H1 (cell line): ENCODE results near the gene ATP1A3. TPM values are rescaled to one million over a fixed set of nuclear protein-coding genes. Genes with fewer than 3 reads are reported as not detected.
A peak's percentile ranks its signal among the peaks of the same experiment; 100 is the strongest.

Source experiments
- CTCF ChIA-PET: fragments of 300-600 bp; sonication (Branson Sonifier 250); formaldehyde crosslinking; loops from one replicate; lab custom pipeline; 2021; ENCODE audit not compliant: partially characterized antibody; lab: Charles Lee
- POLR2A ChIA-PET: fragments of 300-600 bp; sonication (Branson Sonifier 250); formaldehyde crosslinking; loops from one replicate; lab custom pipeline; 2021; ENCODE audit warnings: inconsistent platforms; ENCODE audit not compliant: partially characterized antibody; lab: Charles Lee
- DNase-seq, 2 experiments: peaks; one replicate each; pipeline versions ENCODE4 v3.0.0 to v3.0.0-alpha.2; 2010 to 2022; ENCODE audit warnings: low spot score in 2 of 2, low read depth in 1 of 2, mixed read lengths in 1 of 2
- FAIRE-seq: peaks from 2 replicates; lab custom pipeline; 2011; peaks lifted over from hg19 to GRCh38; lab: Jason Lieb, UNC
- H2AFZ ChIP-seq: 2 replicates; pipeline ENCODE4 v1.8.1; 2012; ENCODE audit warnings: low read length, inconsistent platforms
- H2AK5ac ChIP-seq: 2 replicates; pipeline ENCODE4 v1.6.1; 2013; ENCODE audit warnings: low read depth, low read length
- H2BK120ac ChIP-seq: replicated peaks from 2 replicates; pipeline ENCODE3; 2013; ENCODE audit warnings: low read depth, low read length, inconsistent platforms
- H2BK12ac ChIP-seq: 2 replicates; pipeline ENCODE4 v1.6.1; 2013; ENCODE audit warnings: low read depth, low read length
- H2BK15ac ChIP-seq: 2 replicates; pipeline ENCODE4 v1.6.1; 2013; ENCODE audit warnings: low read length
- H2BK20ac ChIP-seq: 2 replicates; pipeline ENCODE4 v1.6.1; 2013; ENCODE audit warnings: low read length
- H2BK5ac ChIP-seq: 2 replicates; pipeline ENCODE4 v1.6.1; 2013; ENCODE audit warnings: low read depth, low read length
- H3K14ac ChIP-seq: 2 replicates; pipeline ENCODE4 v1.6.1; 2013; ENCODE audit warnings: inconsistent platforms; ENCODE audit not compliant: insufficient read length
- H3K18ac ChIP-seq: 2 replicates; pipeline ENCODE4 v1.6.1; 2013; ENCODE audit warnings: low read length; ENCODE audit errors: extremely low read depth
- H3K23ac ChIP-seq: 2 replicates; pipeline ENCODE4 v1.6.1; 2013; ENCODE audit warnings: inconsistent platforms; ENCODE audit not compliant: insufficient read length
- H3K23me2 ChIP-seq: 2 replicates; pipeline ENCODE4 v1.6.1; 2013; ENCODE audit warnings: low read depth, low read length
- H3K27ac ChIP-seq: 2 replicates; pipeline ENCODE4 v1.6.1; 2011; ENCODE audit warnings: low read depth, low read length, inconsistent platforms
- H3K27me3 ChIP-seq, 4 experiments: replicated peaks in 1 of 4; 1 replicate in 1 of 4; 2 replicates in 3 of 4; pipeline versions ENCODE4 v1.6.1 to v1.8.1; 2011 to 2013; ENCODE audit warnings: low read length in 3 of 4, mild to moderate bottlenecking in 3 of 4, inconsistent platforms in 2 of 4, mixed read lengths in 2 of 4, moderate library complexity in 1 of 4; ENCODE audit not compliant: control insufficient read depth in 3 of 4, insufficient read depth in 3 of 4; ENCODE audit errors: extremely low read depth in 1 of 4
- H3K36me3 ChIP-seq, 4 experiments: 2 replicates each; pipeline versions ENCODE4 v1.6.1 to v1.8.1; 2011 to 2013; ENCODE audit warnings: mild to moderate bottlenecking in 4 of 4, low read length in 3 of 4, moderate library complexity in 2 of 4, control low read depth in 1 of 4, inconsistent platforms in 1 of 4; ENCODE audit not compliant: insufficient read depth in 4 of 4, control insufficient read depth in 2 of 4
- H3K4ac ChIP-seq: replicated peaks from 2 replicates; pipeline ENCODE3; 2013; ENCODE audit warnings: low read length, low read depth, mixed read lengths, inconsistent platforms; ENCODE audit not compliant: insufficient read length
- H3K4me1 ChIP-seq, 4 experiments: replicated peaks in 1 of 4; 1 replicate in 1 of 4; 2 replicates in 3 of 4; pipeline versions ENCODE4 v1.6.1 to v1.8.1; 2011 to 2013; ENCODE audit warnings: low read length in 3 of 4, inconsistent platforms in 2 of 4, mixed read lengths in 1 of 4; ENCODE audit not compliant: insufficient read depth in 4 of 4, control insufficient read depth in 3 of 4
- H3K4me2 ChIP-seq, 2 experiments: 2 replicates each; pipeline versions ENCODE4 v1.6.1 to v1.8.1; 2011 to 2013; ENCODE audit warnings: low read depth in 2 of 2, low read length in 2 of 2, control low read depth in 1 of 2, inconsistent platforms in 1 of 2, mild to moderate bottlenecking in 1 of 2; ENCODE audit not compliant: insufficient read depth in 1 of 2
- H3K4me3 ChIP-seq, 4 experiments: fragments of 200-600, 300-600 bp in 1 of 4; sonication (generic), shearing (Covaris generic), sonication (Bioruptor Twin) in 1 of 4; 2 replicates each; pipeline versions ENCODE4 v1.5.1 to v1.8.1; 2011 to 2016; ENCODE audit warnings: low read length in 4 of 4, low read depth in 3 of 4, control low read depth in 2 of 4, inconsistent platforms in 2 of 4, mild to moderate bottlenecking in 2 of 4, mixed read lengths in 1 of 4, moderate library complexity in 1 of 4; ENCODE audit not compliant: insufficient read depth in 2 of 4; ENCODE audit errors: extremely low read depth in 1 of 4
- H3K56ac ChIP-seq: replicated peaks from 2 replicates; pipeline ENCODE3; 2013; ENCODE audit warnings: low read depth, mild to moderate bottlenecking, mixed read lengths, low read length, inconsistent platforms; ENCODE audit not compliant: insufficient read length
- H3K79me1 ChIP-seq: 2 replicates; pipeline ENCODE4 v1.6.1; 2013; ENCODE audit warnings: low read depth, low read length, control low read depth
- H3K79me2 ChIP-seq, 2 experiments: 2 replicates each; pipeline versions ENCODE4 v1.6.1 to v1.8.1; 2012 to 2013; ENCODE audit warnings: low read length in 2 of 2, mild to moderate bottlenecking in 2 of 2, inconsistent platforms in 1 of 2; ENCODE audit not compliant: insufficient read depth in 2 of 2, control insufficient read depth in 1 of 2
- H3K9ac ChIP-seq, 4 experiments: replicated peaks in 1 of 4; 1 replicate in 1 of 4; 2 replicates in 3 of 4; pipeline versions ENCODE4 v1.6.1 to v1.8.1; 2011 to 2013; ENCODE audit warnings: low read depth in 3 of 4, low read length in 3 of 4, control low read depth in 2 of 4, mild to moderate bottlenecking in 2 of 4, moderate library complexity in 2 of 4, inconsistent platforms in 1 of 4; ENCODE audit errors: extremely low read depth in 1 of 4
- H3K9me3 ChIP-seq, 2 experiments: 2 replicates each; pipeline versions ENCODE4 v1.6.1 to v1.8.1; 2012 to 2013; ENCODE audit warnings: mild to moderate bottlenecking in 2 of 2, moderate library complexity in 2 of 2, control low read depth in 1 of 2, inconsistent platforms in 1 of 2, low read depth in 1 of 2, low read length in 1 of 2, mixed read lengths in 1 of 2; ENCODE audit not compliant: insufficient read depth in 2 of 2
- H4K20me1 ChIP-seq, 2 experiments: replicated peaks in 1 of 2; 2 replicates each; pipeline versions ENCODE3 to v1.8.1; 2011 to 2013; ENCODE audit warnings: inconsistent platforms in 2 of 2, low read length in 2 of 2, mild to moderate bottlenecking in 1 of 2; ENCODE audit not compliant: insufficient read depth in 2 of 2, control insufficient read depth in 1 of 2
- H4K5ac ChIP-seq: 2 replicates; pipeline ENCODE4 v1.6.1; 2013; ENCODE audit warnings: low read length, low read depth, mixed read lengths, inconsistent platforms; ENCODE audit not compliant: insufficient read length
- H4K8ac ChIP-seq: 2 replicates; pipeline ENCODE4 v1.8.0; 2013; ENCODE audit warnings: mild to moderate bottlenecking, moderate library complexity, low read length, inconsistent platforms; ENCODE audit not compliant: insufficient read depth; ENCODE audit errors: extremely low read depth
- H4K91ac ChIP-seq: replicated peaks from 2 replicates; pipeline ENCODE3; 2013; ENCODE audit warnings: low read length, mixed read lengths, inconsistent platforms; ENCODE audit not compliant: insufficient read length
- ASH2L ChIP-seq: fragments of 200-600, 300-600 bp; sonication (generic); IDR thresholded peaks from one replicate; pipeline ENCODE4 v1.7.1; 2017; ENCODE audit warnings: low read length
- BACH1 ChIP-seq: IDR thresholded peaks from 2 replicates; pipeline ENCODE4 v1.6.1; 2012; ENCODE audit warnings: low read length, improper control_type of control experiment
- BCL11A ChIP-seq, 2 experiments: IDR thresholded peaks; one replicate each; pipeline ENCODE4 v1.6.1; 2011; ENCODE audit warnings: low read depth in 2 of 2, low read length in 2 of 2, mild to moderate bottlenecking in 2 of 2
- CBX5 ChIP-seq: fragments of 300-800, 300-1000 bp; sonication (generic); IDR thresholded peaks from 2 replicates; pipeline ENCODE4 v1.7.1; 2016; ENCODE audit warnings: antibody characterized with exemption, low read length, low read depth
- CHD2 ChIP-seq: IDR thresholded peaks from 2 replicates; pipeline ENCODE4 v1.6.1; 2012; ENCODE audit warnings: low read length, improper control_type of control experiment
- FOSL1 ChIP-seq: IDR thresholded peaks from 2 replicates; pipeline ENCODE4 v1.6.1; 2011; ENCODE audit warnings: mild to moderate bottlenecking, low read depth, low read length, moderate library complexity; ENCODE audit not compliant: insufficient read depth
- KDM5A ChIP-seq: fragments of 200-600 bp; IDR thresholded peaks from 2 replicates; pipeline ENCODE4 v1.7.1; 2012; ENCODE audit warnings: mild to moderate bottlenecking, low read length, inconsistent platforms, mixed read lengths
- WGBS, 2 experiments: shearing (Covaris generic) in 1 of 2; methylation state at CpG; one replicate each; pipeline versions ENCODE4 v1.1.6 to v1.1.7; 2013 to 2015; ENCODE audit warnings: low lambda C conversion rate in 2 of 2, mixed read lengths in 2 of 2, inconsistent platforms in 1 of 2, low coverage in 1 of 2, missing lambda C conversion rate in 1 of 2; ENCODE audit not compliant: insufficient replicate concordance in 2 of 2, insufficient coverage in 1 of 2, insufficient read length in 1 of 2; ENCODE audit errors: extremely low coverage in 1 of 2, missing lambda C conversion rate in 1 of 2; 5-methylcytosine and 5-hydroxymethylcytosine counted together
- polyA plus RNA-seq, 7 experiments: library from polyadenylated mRNA; depleted of rRNA in 3 of 7; stranded (reverse) in 5 of 7; unstranded in 2 of 7; fragments of >200 nt in 5 of 7; fragments of 200-250 nt in 2 of 7; gene quantifications; 1 replicate in 5 of 7; 2 replicates in 1 of 7; 4 replicates in 1 of 7; pipeline versions ENCODE4 v1.2.1 to v1.2.3, GENCODE V29; 2011 to 2013; ENCODE audit warnings: missing spikeins in 2 of 7, mixed read lengths in 2 of 7
- total RNA-seq: library from RNA; stranded (reverse); fragmentation: NEBNext Ultra II Directional; extraction: Animal tissue kit (Norgen Biotek cat#: 25700); gene quantifications from 2 replicates; pipeline ENCODE4 v1.2.1, GENCODE V29; 2021

ATP1A3 gene
- total and polyA plus RNA-seq, 2 of the 8 experiments (the other 6 are each of a cell fraction or from before 2014, with no cell fraction given) = 11.1 to 41.2 TPM

GRCh38 chr19:41967054-41967783, 26.8 kb downstream of the ATP1A3 start:
- no peak for DNase-seq
- Histone ChIP-seq H4K5ac (no peak overlapping the region), H3K36me3 (peaks cover 0 to 4% (median 0%) of the 10 kb centered on the region in 4 experiments; a peak in 2 of 8 replicates), H2BK120ac (no peak overlapping the region), H3K27ac (no peak overlapping the region), H3K18ac (no peak overlapping the region), H3K79me2 (no peaks in the 10 kb centered on the region), H4K20me1 (peaks cover 0 to 3% of the 10 kb centered on the region in 2 experiments), H3K4me3 (no peak overlapping the region), H3K4ac (no peak overlapping the region), H2BK20ac (no peak overlapping the region), H3K23ac (no peak overlapping the region), H4K91ac (no peak overlapping the region), H4K8ac (peak overlapping the region; percentile 25; the same call in 1 of the 2 replicates)
- 91% methylated on average over 21 of the region's 26 CpGs; no CpG with 5 or more reads in 1 of the 2 experiments for WGBS, 2 experiments
- POLR2A ChIA-PET = interaction anchor here (1.0 kb wide), 1 partner anchor 127 kb away, joined by 3 read pairs; no protein-coding TSS in a partner anchor
- no peak for TF ChIP-seq ASH2L
- TF ChIP-seq CHD2 = no peak
- no peak for TF ChIP-seq BCL11A (IDR thresholded peaks at IDR 0.05; ENCODE audit: low read depth in 2 of 2, low read length in 2 of 2)
- TF ChIP-seq KDM5A = no peak
- TF ChIP-seq FOSL1 = no peak
- no peak for TF ChIP-seq CBX5
- no peak for TF ChIP-seq BACH1
- TF ChIP-seq, all 59 proteins: peak for 0
- Histone ChIP-seq H3K9me3 (no peaks in the 10 kb centered on the region), H2AFZ (no peak overlapping the region), H3K79me1 (no peaks in the 10 kb centered on the region), H2BK5ac (no peak overlapping the region), H3K56ac (no peak overlapping the region), H2BK15ac (no peak overlapping the region), H3K14ac (no peak overlapping the region), H2AK5ac (no peak overlapping the region), H3K4me2 (no peak overlapping the region), H3K4me1 (no peaks in the 10 kb centered on the region), H3K23me2 (no peaks in the 10 kb centered on the region), H2BK12ac (no peak overlapping the region), H3K27me3 (no peaks in the 10 kb centered on the region), H3K9ac (no peak overlapping the region)
- FAIRE-seq = no peak
- CTCF ChIA-PET = no interaction called here
